ENCODE measurements around the gene FATE1. TPM values are rescaled to one million over a fixed set of nuclear protein-coding genes. Genes with fewer than 3 reads are reported as not detected.

The FATE1 gene
- total RNA-seq, 4 donors from 2014 or later: 0.42 TPM; not detected in 3

DNA sequence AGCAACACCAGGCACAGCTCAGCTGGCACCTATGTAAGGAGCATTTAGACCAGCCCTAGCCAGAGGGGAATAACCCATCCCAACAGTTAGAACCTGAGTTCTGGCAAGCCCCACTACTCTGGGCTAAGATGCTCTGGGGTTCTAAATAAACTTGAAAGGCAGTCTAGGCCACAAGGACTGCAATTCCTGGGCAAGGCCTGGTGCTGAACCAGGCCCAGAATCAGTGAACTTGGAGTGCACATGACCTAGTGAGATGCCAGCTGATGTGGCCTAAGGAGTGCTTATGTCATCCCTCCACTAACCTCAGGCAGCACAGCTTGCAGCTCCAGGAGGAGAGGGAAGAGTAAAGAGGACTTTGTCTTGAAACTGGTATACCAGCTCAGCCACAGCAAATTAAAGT lies 28.2 kb upstream of the FATE1 start:
- H3K9me3 ChIP-seq: no peaks in the 10 kb centered on the region
- no peak for ATAC-seq
- H3K4me3 ChIP-seq: no peak overlapping the region
- no peak overlapping the region for H3K27ac ChIP-seq
- H3K4me1 ChIP-seq: no peaks in the 10 kb centered on the region
- H3K27me3 ChIP-seq: no peaks in the 10 kb centered on the region
- TF ChIP-seq POLR2AphosphoS5 (IDR thresholded peaks at IDR 0.05) (no peak), POLR2A (IDR thresholded peaks at IDR 0.05) (no peak), EP300 (IDR thresholded peaks at IDR 0.05) (no peak)
- TF ChIP-seq, protein P1, sequence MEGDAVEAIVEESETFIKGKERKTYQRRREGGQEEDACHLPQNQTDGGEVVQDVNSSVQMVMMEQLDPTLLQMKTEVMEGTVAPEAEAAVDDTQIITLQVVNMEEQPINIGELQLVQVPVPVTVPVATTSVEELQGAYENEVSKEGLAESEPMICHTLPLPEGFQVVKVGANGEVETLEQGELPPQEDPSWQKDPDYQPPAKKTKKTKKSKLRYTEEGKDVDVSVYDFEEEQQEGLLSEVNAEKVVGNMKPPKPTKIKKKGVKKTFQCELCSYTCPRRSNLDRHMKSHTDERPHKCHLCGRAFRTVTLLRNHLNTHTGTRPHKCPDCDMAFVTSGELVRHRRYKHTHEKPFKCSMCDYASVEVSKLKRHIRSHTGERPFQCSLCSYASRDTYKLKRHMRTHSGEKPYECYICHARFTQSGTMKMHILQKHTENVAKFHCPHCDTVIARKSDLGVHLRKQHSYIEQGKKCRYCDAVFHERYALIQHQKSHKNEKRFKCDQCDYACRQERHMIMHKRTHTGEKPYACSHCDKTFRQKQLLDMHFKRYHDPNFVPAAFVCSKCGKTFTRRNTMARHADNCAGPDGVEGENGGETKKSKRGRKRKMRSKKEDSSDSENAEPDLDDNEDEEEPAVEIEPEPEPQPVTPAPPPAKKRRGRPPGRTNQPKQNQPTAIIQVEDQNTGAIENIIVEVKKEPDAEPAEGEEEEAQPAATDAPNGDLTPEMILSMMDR (IDR thresholded peaks at IDR 0.05): no peak
- H3K36me3 ChIP-seq: no peaks in the 10 kb centered on the region

DNA sequence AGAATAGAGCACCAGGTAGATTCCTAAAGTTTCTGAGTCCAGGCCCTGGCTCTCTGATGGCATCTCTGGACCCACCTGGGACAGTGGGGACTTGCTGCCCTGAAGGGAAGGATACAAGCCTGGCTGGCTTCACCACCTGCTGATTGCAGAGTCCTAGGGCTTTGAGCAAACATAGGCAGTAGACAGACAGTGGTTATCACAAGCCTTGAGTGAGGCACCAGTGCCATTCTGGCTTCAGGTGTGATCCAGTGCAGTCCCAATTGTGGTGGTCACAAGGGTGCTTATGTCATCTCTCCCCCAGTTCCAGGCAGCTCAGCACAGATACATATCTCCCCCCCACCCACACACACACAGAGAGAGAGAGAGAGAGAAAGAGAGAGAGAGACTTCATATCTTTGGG lies 27.1 kb upstream of the FATE1 start:
- Histone ChIP-seq H3K4me1 (no peaks in the 10 kb centered on the region), H3K27me3 (no peaks in the 10 kb centered on the region), H3K9me3 (no peaks in the 10 kb centered on the region), H3K27ac (no peak overlapping the region), H3K36me3 (no peaks in the 10 kb centered on the region), H3K4me3 (no peak overlapping the region)
- no peak for TF ChIP-seq POLR2A (IDR thresholded peaks at IDR 0.05)
- no peak for TF ChIP-seq POLR2AphosphoS5 (IDR thresholded peaks at IDR 0.05)
- no peak for TF ChIP-seq EP300 (IDR thresholded peaks at IDR 0.05)
- TF ChIP-seq, protein P1 (IDR thresholded peaks at IDR 0.05): no peak
- ATAC-seq: no peak

DNA sequence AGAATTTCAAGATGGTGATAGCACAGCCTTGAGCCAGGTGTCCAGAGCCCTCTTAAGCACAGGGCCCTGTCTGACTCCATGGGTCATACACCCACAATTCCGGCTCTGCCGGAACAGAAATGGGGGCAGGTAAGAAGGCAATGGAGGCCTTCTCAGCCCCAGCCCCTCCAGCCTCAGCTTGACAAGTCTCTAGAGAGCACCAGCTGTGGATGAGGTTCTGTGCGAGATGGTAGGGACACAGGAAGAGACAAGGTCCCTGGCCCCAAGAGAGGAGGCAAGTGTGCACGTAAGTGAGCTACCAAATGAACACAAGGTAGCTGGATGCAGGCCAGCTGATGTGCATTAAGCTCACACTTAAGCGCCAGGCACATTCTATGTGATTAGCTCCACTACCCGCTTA lies 23.0 kb upstream of the FATE1 start:
- ATAC-seq: no peak
- H3K27ac ChIP-seq: no peak overlapping the region
- H3K9me3 ChIP-seq: no peaks in the 10 kb centered on the region
- TF ChIP-seq, protein P1 (IDR thresholded peaks at IDR 0.05): no peak
- TF ChIP-seq POLR2AphosphoS5 (IDR thresholded peaks at IDR 0.05) (no peak), POLR2A (IDR thresholded peaks at IDR 0.05) (no peak), EP300 (IDR thresholded peaks at IDR 0.05) (no peak)
- WGBS, 2 donors (ENCODE audit: low coverage in 1 of 2): 80 to 100% methylated on average over 2 of the region's 6 CpGs
- H3K36me3 ChIP-seq: no peaks in the 10 kb centered on the region
- peaks cover 14% of the 10 kb centered on the region for H3K27me3 ChIP-seq
- peaks cover 0 to 5% (median 0%) of the 10 kb centered on the region in 3 donors for H3K4me1 ChIP-seq
- H3K4me3 ChIP-seq: no peak overlapping the region

DNA sequence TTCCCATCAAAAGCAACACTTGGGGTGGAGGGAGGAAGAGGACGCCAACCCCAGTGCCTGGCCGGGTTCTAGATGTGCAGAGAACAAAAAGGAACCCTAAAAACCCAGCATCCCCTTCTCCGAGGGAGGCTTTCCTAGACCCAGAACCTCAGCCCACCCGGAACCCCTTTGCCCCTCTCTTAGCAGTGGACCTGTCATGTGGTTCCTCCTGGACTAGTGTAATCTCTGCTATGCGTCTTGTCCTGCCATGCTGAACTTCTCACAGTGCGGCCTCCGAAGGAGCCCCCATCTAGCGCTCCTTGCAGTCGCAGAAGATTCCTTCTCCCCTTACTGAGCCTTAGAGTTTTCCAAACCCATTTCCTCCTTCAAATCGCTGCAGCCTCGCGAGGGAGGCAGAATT lies 21.7 kb upstream of the FATE1 start:
- Histone ChIP-seq H3K27me3 (peaks cover 14% of the 10 kb centered on the region), H3K9me3 (no peaks in the 10 kb centered on the region), H3K4me3 (no peak overlapping the region), H3K4me1 (peaks cover 0 to 5% (median 0%) of the 10 kb centered on the region in 3 donors), H3K36me3 (no peaks in the 10 kb centered on the region), H3K27ac (no peak overlapping the region)
- no peak for ATAC-seq
- WGBS, 2 donors (ENCODE audit: low coverage in 1 of 2): 80 to 100% methylated on average over 1 to 2 of the region's 12 CpGs
- TF ChIP-seq POLR2AphosphoS5 (IDR thresholded peaks at IDR 0.05) (no peak), POLR2A (IDR thresholded peaks at IDR 0.05) (no peak), EP300 (IDR thresholded peaks at IDR 0.05) (no peak)
- TF ChIP-seq, protein P1 (IDR thresholded peaks at IDR 0.05): no peak

DNA sequence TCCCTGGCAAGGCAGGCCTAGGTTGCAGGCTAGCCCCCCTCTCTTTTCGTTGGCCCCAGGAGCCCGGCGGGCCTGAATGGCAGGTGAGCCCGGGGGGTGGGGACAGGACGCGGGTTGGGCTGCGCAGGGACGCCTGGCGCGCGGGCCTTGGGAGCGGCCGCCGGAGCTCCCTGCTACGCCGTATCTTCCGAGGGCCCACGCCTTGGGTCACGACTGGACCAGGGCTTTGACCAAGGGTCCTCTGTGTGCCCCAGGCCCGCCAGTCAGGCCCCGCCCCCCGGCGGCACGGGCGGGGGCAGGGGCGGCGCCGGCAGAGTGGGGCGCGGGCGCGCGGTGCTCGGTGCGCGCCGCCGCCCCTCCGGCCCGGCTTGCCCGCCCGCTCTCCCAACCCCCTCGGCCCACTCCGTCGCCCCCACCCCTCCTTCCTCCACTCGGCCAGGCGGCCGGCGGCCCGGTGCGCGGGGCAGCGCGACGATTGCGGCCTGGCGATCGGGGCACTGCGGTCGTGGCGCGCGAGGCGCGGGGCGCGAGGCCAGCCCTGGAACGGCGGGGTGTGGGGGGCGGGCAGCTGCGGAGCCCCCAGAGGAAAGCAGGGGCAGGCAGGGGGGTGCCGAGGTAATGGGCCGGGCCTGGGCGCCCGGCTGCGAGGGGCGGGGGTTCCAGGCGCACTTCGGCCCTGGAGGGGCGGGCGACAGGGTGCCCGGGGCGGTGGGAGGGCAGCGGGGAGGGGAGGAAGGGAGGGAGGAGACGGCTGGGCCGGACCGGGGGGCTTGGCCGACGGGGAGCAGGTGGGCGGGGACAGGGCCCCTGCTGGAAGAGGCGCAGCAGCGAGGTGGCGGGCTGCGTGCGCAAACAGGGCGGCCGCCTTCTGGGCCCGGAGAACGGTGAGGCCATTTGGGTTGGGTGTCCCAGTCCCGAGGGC lies 20.9 kb upstream of the FATE1 start, which contains the start of gene PRRG3:
Gene PRRG3, plus strand, starts transcription at position 798 of the 922 bp plus-strand sequence. CDS start 3,357 bp downstream, outside the sequence.
- no peaks in the 10 kb centered on the region for H3K36me3 ChIP-seq
- TF ChIP-seq, protein P1 (IDR thresholded peaks at IDR 0.05): no peak
- no peak for TF ChIP-seq POLR2A (IDR thresholded peaks at IDR 0.05)
- TF ChIP-seq POLR2AphosphoS5 (IDR thresholded peaks at IDR 0.05): no peak
- TF ChIP-seq EP300 (IDR thresholded peaks at IDR 0.05): no peak
- peak within 1 kb of the TSS in 2 of 4 donors; percentile 24 to 43 for H3K27ac ChIP-seq
- H3K4me3 ChIP-seq: peak within 1 kb of the TSS in 1 of 2 donors; percentile 43
- H3K4me1 ChIP-seq: peaks cover 0 to 5% (median 0%) of the 10 kb centered on the region in 3 donors
- WGBS, 2 donors (ENCODE audit: low coverage in 1 of 2): no CpG with 5 or more reads among the region's 100 CpGs
- no peaks in the 10 kb centered on the region for H3K9me3 ChIP-seq
- ATAC-seq: no peak
- peaks cover 14% of the 10 kb centered on the region for H3K27me3 ChIP-seq
